Caki2 (cell line): ENCODE measurements around the gene SIGLEC10. TPM values are rescaled to one million over a fixed set of nuclear protein-coding genes. Genes with fewer than 3 reads are reported as not detected.

Experiments
- DNase-seq: peaks from one replicate; pipeline ENCODE4 v3.0.0-alpha.2; 2015; ENCODE audit warnings: low read depth
- in situ Hi-C: cut with HindIII; loops from 2 replicates; pipeline ENCODE4 v1.10.0; 2016; ENCODE audit warnings: low sequenced_read_pairs, low pct_unique_long_range_greater_than_20kb, mixed read lengths
- total RNA-seq: library from RNA; depleted of rRNA; stranded (reverse); fragments of >200 nt; shearing (Covaris generic); gene quantifications from 2 replicates; pipeline ENCODE4 v1.2.3, GENCODE V29; 2014; ENCODE audit warnings: low replicate concordance; rRNA removed

The SIGLEC10 gene
- total RNA-seq, 1 experiment from 2014 or later, result not detected

- in situ Hi-C loops, result no loop called here
- DNase-seq, result no peak
These were observed 45.3 kb downstream of the SIGLEC10 start for GRCh38 chr19:51372021-51372648.

DNA sequence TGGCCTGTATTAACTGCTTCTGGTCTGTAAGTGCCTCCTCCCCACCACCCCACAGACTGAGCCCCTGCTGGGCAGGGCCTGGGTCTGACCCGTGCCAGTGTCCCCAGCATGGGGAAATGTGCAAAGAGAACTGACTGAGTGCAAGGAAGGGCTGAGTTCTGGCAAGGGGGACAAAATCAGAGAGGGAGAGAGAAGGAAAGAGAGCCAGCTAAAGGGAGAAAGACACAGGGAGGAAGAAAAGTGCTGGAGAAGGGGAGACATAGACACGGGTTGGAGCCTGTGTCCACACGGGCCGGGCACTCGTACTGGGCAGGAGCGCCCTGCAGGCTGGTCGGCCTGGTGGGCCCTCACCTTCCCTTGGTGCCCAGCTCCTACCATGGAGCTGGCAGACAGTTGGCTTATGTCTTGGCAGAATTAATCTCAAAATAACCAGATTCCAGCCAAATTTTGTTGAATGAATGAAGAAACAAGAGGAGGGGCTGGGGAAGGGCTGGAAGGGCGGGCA lies 46.2 kb downstream of the SIGLEC10 start:
- in situ Hi-C loops, result no loop called here

GRCh38 chr19:51370230-51370629 lies 47.2 kb downstream of the SIGLEC10 start:
- in situ Hi-C loops, result no loop called here

More for the DNA sequence above, 46.2 kb downstream of the SIGLEC10 start:
- DNase-seq, result no peak

GRCh38 chr19:51368366-51369282 lies 48.8 kb downstream of the SIGLEC10 start, which contains the start of gene CLDND2:
CLDND2 (minus strand) TSS chr19:51369003; CDS start chr19:51368577, 426 bp downstream.
- DNase-seq, result no peak
- in situ Hi-C loops, result no loop called here

More at GRCh38 chr19:51370230-51370629, 47.2 kb downstream of the SIGLEC10 start:
- no peak for DNase-seq

DNA sequence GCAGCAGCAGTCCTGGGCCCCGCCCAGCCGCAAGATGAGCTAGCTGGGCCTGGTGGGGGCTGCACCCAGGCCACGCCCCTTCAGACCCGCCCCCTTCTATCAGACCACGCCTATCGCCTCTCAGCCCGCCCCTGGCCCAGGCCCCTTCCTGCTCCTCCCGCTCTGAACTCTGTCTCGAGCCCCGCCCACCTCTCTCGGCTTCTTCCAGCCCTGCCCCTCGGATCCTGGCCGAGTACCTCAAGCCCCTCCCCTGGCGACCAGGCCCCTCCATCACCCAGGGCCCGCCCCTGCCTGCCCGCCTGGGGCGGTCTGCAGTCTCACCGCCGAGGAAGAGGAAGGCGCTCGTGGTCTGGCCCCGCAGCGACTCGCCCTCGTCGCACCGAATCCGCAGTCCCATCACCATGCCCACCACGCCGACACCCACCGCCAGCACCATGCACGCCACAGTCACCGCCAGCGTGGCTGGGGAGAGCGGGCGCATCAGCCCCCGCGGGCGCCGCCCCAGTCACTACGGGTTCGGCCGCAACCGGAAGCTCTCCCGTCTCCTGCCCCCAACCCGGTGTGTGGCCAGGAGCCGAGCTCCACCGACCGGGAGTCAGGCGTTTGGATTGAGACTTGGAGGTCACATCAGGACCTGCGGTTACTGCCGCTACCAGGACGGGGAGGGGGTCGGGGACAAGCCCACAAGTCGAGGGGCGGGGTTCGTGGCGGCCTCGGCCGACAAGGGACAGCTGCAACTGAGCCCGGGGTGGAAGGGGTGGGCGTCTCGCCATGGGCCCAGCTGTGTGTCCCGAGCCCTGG lies 49.7 kb downstream of the SIGLEC10 start:
- DNase-seq, result peak; percentile 99
- in situ Hi-C loops, result no loop called here

GRCh38 chr19:51367255-51367564 lies 50.2 kb downstream of the SIGLEC10 start:
- in situ Hi-C loops, result no loop called here
- DNase-seq, result no peak

DNA sequence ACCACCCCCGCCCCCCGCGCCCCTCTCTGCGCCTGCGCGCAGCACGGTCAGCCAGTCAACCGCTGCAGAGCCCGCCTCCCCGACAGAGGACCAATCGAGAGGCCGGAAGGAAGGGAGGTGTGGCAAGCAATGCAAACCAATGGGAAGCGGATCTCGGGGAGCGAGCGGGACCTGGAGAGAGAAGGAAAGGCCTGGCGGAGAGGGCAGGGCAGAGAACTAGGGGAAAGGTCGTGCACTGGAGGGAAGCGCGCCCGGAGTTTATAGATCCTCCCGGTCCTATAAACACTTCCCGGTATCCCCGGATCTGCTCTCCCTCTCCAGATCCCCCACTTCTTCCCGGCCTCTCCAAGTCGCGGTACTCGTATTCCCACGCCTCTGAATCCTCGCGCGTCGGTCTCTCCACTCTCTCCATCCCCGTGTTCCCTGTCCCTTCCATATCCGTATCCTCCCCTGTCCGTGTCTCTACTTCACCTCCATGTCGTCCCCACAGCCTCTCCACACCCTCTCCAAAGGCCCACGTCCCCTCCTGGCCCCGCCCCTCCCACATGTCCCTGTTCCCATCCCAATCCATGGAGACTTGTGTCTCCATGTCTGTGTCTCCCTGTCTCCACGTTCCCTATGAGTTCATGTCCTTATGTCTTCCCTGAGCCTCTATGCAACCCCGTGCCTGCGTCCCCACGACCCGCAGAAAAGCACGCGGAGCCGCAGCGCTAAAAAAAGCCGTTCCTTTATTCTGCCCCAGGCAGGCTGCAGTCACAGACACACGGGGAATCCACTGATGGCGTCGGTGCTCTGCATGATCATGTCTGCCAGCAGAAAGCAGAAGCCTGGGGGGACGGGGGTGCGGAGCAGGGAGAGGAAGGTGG lies 50.8 kb downstream of the SIGLEC10 start:
- DNase-seq, result peak; percentile 98
- in situ Hi-C loops, result no loop called here

GRCh38 chr19:51365965-51366388 lies 51.5 kb downstream of the SIGLEC10 start, which contains the start of gene ETFB:
ETFB (minus strand) TSS chr19:51366388; CDS start chr19:51366326, 62 bp downstream.
- no peak for DNase-seq
- in situ Hi-C loops, result no loop called here

DNA sequence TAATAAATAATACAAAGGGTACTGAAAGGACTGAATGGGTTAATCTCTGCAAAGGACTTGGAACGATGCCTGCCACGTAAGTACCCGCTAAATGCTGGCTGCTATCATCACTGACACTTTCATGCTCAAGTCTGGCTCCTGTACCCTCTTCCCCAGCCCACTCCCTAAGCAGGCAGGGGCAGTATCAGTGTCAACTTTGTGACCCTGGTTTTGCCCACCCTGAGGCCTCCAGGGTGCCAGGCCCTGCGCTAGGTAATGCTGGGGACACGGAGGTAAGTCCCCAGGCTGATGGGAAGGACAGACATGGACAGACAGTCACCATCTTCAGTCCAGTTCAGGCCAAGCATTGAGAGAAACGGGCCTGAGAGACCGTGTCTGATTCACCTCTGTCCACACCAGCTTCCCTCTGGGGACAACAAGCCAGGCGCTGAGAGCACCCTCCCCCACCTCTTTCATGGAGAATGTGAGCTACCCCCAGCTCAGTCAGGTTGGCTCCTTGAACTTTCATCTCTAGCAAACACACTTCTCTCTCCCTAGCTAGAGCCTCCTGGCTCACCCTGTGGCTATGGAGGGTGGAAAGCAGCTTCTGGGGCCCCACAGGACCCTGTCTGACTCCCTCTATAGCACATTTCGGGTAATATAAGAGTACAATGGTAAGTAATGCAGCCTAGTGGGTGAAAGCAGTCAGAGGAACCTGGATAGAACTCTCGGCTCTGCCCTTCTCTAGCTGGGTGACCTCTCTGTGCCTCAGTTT lies 52.1 kb downstream of the SIGLEC10 start:
- peak; percentile 61 for DNase-seq
- in situ Hi-C loops, result no loop called here

DNA sequence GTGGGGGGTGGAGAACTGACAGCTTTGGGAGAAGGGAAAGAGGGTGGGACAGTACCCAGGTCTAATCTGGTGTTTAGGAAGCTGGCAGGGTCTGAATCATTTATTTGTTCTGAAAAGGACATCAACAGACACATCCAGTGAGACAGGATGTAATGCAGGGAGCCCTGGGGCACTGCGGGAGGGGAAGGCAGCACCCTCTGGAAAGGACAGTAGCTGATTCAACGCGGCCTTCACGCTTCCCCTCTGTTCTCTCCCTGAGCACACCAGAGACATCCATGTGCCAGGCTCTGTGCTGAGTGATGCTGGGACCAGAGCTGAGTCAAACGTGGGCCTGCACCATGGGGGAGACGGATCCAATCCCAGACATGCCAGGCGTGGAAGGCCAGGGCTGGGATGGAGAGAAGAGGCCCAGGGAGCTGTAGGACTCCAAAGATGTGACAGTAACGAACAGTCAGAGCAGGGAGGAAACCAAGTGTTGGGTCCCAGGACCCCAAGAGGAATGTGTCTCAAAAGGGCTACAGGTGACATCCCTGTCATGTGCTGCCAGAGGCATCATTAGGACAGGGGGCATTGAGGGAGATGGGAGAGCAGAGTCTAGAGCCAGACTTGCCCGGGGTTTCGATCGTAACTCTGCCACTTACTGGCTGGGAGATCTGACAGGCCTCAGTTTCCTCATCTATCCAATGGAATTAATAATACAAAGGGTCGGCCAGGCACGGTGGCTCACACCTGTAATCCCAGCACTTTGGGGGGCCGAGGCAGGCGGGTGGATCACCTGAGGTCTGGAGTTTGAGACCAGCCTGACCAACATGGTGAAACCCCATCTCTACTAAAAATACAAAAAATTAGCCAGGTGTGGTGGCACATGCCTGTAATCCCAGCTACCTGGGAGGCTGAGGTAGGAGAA lies 53.0 kb downstream of the SIGLEC10 start:
- peak; percentile 39 for DNase-seq

GRCh38 chr19:51361239-51361638 lies 56.2 kb downstream of the SIGLEC10 start:
- in situ Hi-C loops, result no loop called here

More for the DNA sequence above, 53.0 kb downstream of the SIGLEC10 start:
- in situ Hi-C loops, result no loop called here

More at GRCh38 chr19:51361239-51361638, 56.2 kb downstream of the SIGLEC10 start:
- no peak for DNase-seq

Other genes with a start within 250 kb of the SIGLEC10 start
- not detected in 2 replicates for gene CD33, start 192.6 kb downstream of the SIGLEC10 start, total RNA-seq
- gene SIGLECL1, start 166.6 kb downstream of the SIGLEC10 start, total RNA-seq, result 52.0 and 60.2 TPM in 2 replicates
- not detected in 2 replicates for gene IGLON5, start 106.0 kb downstream of the SIGLEC10 start, total RNA-seq
- 11.0 and 19.2 TPM in 2 replicates for gene VSIG10L, start 75.5 kb downstream of the SIGLEC10 start, total RNA-seq
- 497 and 551 TPM in 2 replicates for gene ETFB, start 51.3 kb downstream of the SIGLEC10 start, total RNA-seq
- gene CLDND2, start 48.6 kb downstream of the SIGLEC10 start, total RNA-seq, result not detected in 2 replicates
- gene NKG7, start 45.0 kb downstream of the SIGLEC10 start, total RNA-seq, result not detected in 2 replicates
- gene LIM2, start 29.7 kb downstream of the SIGLEC10 start, total RNA-seq, result not detected in 2 replicates
- not detected in 2 replicates for gene C19orf84, start 27.1 kb downstream of the SIGLEC10 start, total RNA-seq
- gene SIGLEC8, start 40.8 kb upstream of the SIGLEC10 start, total RNA-seq, result not detected in 2 replicates
- gene CEACAM18, start 60.9 kb upstream of the SIGLEC10 start, total RNA-seq, result not detected in 2 replicates
- not detected in 2 replicates for gene SIGLEC12, start 84.2 kb upstream of the SIGLEC10 start, total RNA-seq
- gene SIGLEC6, start 114.0 kb upstream of the SIGLEC10 start, total RNA-seq, result not detected in 2 replicates
- 2.5 and 10.8 TPM in 2 replicates for gene ZNF175, start 153.6 kb upstream of the SIGLEC10 start, total RNA-seq
- not detected in 2 replicates for gene SIGLEC5, start 212.8 kb upstream of the SIGLEC10 start, total RNA-seq
- not detected in 2 replicates for gene SIGLEC14, start 229.2 kb upstream of the SIGLEC10 start, total RNA-seq